MCF 10A (cell line): ENCODE results near the gene ARPC1B. TPM values are rescaled to one million over a fixed set of nuclear protein-coding genes. Genes with fewer than 3 reads are reported as not detected.
"Not testable (repeated sequence)": the region's sequence is repeated elsewhere in the genome, so short reads cannot be mapped to it uniquely, and the experiment has no call there.

ENCODE experiments used
- BruUV-seq: library from RNA; stranded (reverse); fragments of 400-500 nt; replicated peaks from 2 replicates; lab custom pipeline; 2021; lab: Mats Ljungman, UMichigan
- CTCF ChIA-PET: fragments of 300-600 bp; sonication (Branson Sonifier 250); formaldehyde crosslinking; extraction: SDS; loops from one replicate; lab custom pipeline; 2021; ENCODE audit warnings: antibody characterized with exemption, inconsistent platforms; lab: Yijun Ruan, JAX
- POLR2A ChIA-PET: fragments of 300-600, 350-650 bp; sonication (Branson Sonifier 250); formaldehyde crosslinking; extraction: SDS; loops from one replicate; lab custom pipeline; 2020; ENCODE audit warnings: antibody characterized with exemption, inconsistent platforms; lab: Yijun Ruan, JAX
- DNase-seq: peaks from one replicate; pipeline ENCODE4 v3.0.0-alpha.2; 2018; ENCODE audit not compliant: unreplicated experiment
- H3K27ac Mint-ChIP-seq: one replicate; pipeline ENCODE4 v1.8.0; 2022; ENCODE audit warnings: mild to moderate bottlenecking, low read depth, mixed read lengths; ENCODE audit not compliant: unreplicated experiment
- H3K27me3 Mint-ChIP-seq: one replicate; pipeline ENCODE4 v1.8.0; 2022; ENCODE audit warnings: mixed read lengths; ENCODE audit not compliant: insufficient read depth, unreplicated experiment
- H3K36me3 Mint-ChIP-seq: one replicate; pipeline ENCODE4 v1.8.0; 2022; ENCODE audit warnings: mild to moderate bottlenecking, moderate library complexity, mixed read lengths; ENCODE audit not compliant: insufficient read depth, unreplicated experiment
- H3K4me1 Mint-ChIP-seq: one replicate; pipeline ENCODE4 v1.8.0; 2022; ENCODE audit warnings: mixed read lengths; ENCODE audit not compliant: insufficient read depth, unreplicated experiment
- H3K4me3 Mint-ChIP-seq: one replicate; pipeline ENCODE4 v1.8.0; 2022; ENCODE audit warnings: mild to moderate bottlenecking, moderate library complexity, mixed read lengths; ENCODE audit not compliant: unreplicated experiment
- H3K9me3 Mint-ChIP-seq: one replicate; pipeline ENCODE4 v1.8.0; 2022; ENCODE audit warnings: mixed read lengths; ENCODE audit not compliant: unreplicated experiment
- intact Hi-C: fragments of 100-400 bp; cut with micrococcal nuclease; formaldehyde crosslinking; loops from 2 replicates; pipeline ENCODE4 v1.14.1; 2022
- total RNA-seq: library from RNA; stranded (reverse); gene quantifications from 2 replicates; pipeline ENCODE4 v1.2.3, GENCODE V29; 2022
- TF ChIP-seq, protein P1 (sequence below): fragments of 200-600 bp; IDR thresholded peaks from one replicate; pipeline ENCODE4 v1.8.0; 2022; ENCODE audit warnings: antibody characterized with exemption, mild to moderate bottlenecking; ENCODE audit not compliant: unreplicated experiment

The ARPC1B gene
- total RNA-seq, 1 experiment from 2014 or later: 174 TPM

GRCh38 chr7:99355098-99355497, 19.4 kb upstream of the ARPC1B start:
- no TSS peak for BruUV-seq
- CTCF ChIA-PET: interaction anchor here (0.8 kb wide), 1 partner anchor 11 kb away, joined by 3 read pairs; no protein-coding TSS in a partner anchor
- TF ChIP-seq, protein P1, sequence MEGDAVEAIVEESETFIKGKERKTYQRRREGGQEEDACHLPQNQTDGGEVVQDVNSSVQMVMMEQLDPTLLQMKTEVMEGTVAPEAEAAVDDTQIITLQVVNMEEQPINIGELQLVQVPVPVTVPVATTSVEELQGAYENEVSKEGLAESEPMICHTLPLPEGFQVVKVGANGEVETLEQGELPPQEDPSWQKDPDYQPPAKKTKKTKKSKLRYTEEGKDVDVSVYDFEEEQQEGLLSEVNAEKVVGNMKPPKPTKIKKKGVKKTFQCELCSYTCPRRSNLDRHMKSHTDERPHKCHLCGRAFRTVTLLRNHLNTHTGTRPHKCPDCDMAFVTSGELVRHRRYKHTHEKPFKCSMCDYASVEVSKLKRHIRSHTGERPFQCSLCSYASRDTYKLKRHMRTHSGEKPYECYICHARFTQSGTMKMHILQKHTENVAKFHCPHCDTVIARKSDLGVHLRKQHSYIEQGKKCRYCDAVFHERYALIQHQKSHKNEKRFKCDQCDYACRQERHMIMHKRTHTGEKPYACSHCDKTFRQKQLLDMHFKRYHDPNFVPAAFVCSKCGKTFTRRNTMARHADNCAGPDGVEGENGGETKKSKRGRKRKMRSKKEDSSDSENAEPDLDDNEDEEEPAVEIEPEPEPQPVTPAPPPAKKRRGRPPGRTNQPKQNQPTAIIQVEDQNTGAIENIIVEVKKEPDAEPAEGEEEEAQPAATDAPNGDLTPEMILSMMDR: no peak

GRCh38 chr7:99357701-99358490, 16.6 kb upstream of the ARPC1B start:
- CTCF ChIA-PET: interaction anchor here (0.5 to 1.0 kb wide), 3 partner anchors 12 to 61 kb away, joined by 3 read pairs; no protein-coding TSS in a partner anchor
- H3K27me3 Mint-ChIP-seq: no peaks in the 10 kb centered on the region
- no peak overlapping the region for H3K27ac Mint-ChIP-seq

More at GRCh38 chr7:99355098-99355497, 19.4 kb upstream of the ARPC1B start:
- POLR2A ChIA-PET: no interaction called here
- Mint-ChIP-seq H3K9me3 (no peaks in the 10 kb centered on the region), H3K4me1 (no peaks in the 10 kb centered on the region), H3K27me3 (no peaks in the 10 kb centered on the region), H3K36me3 (peaks cover 84% of the 10 kb centered on the region), H3K27ac (no peak overlapping the region), H3K4me3 (no peak overlapping the region)
- intact Hi-C loops: no loop called here
- no peak for DNase-seq

DNA sequence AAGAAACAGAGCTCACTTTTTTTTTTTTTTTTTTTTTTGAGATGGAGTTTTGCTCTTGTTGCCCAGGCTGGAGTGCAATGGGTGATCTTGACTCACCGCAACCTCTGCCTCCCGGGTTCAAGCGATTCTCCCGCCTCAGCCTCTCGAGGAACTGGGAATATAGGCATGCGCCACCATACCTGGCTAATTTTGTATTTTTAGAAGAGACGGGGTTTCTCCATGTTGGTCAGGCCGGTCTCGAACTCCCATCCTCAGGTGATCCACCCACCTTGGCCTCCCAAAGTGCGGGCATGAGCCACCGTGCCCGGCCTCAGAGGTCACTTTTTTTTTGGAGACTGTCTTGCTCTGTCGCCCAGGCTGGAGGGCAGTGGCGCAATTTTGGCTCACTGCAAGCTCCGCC, 16.0 kb upstream of the ARPC1B start:
- H3K27me3 Mint-ChIP-seq, H3K27ac Mint-ChIP-seq, H3K4me3 Mint-ChIP-seq, H3K4me1 Mint-ChIP-seq, BruUV-seq, POLR2A ChIA-PET, intact Hi-C loops, DNase-seq, H3K9me3 Mint-ChIP-seq: not testable (repeated sequence)
- CTCF ChIA-PET: interaction anchor here (1.0 kb wide), 1 partner anchor 11 kb away, joined by 3 read pairs; no protein-coding TSS in a partner anchor
- peaks cover 98% of the 10 kb centered on the region for H3K36me3 Mint-ChIP-seq

More at GRCh38 chr7:99357701-99358490, 16.6 kb upstream of the ARPC1B start:
- BruUV-seq: no TSS peak
- intact Hi-C loops: no loop called here
- Mint-ChIP-seq H3K36me3 (peaks cover 95% of the 10 kb centered on the region), H3K4me3 (no peak overlapping the region), H3K9me3 (no peaks in the 10 kb centered on the region), H3K4me1 (no peaks in the 10 kb centered on the region)
- POLR2A ChIA-PET: interaction anchor here (0.6 to 1.6 kb wide), 3 partner anchors 32 to 142 kb away, joined by 3 to 4 read pairs (median 3); partner anchors contain the start of genes ARPC1A and ZNF394
- no peak for DNase-seq
- TF ChIP-seq, protein P1: no peak

- H3K4me3 Mint-ChIP-seq: no peak overlapping the region
- ChIA-PET CTCF (interaction anchor here (0.5 to 1.3 kb wide), 3 partner anchors 12 to 774 kb away, joined by 3 read pairs; no protein-coding TSS in a partner anchor), POLR2A (interaction anchor here (1.1 kb wide), 1 partner anchor 9 kb away, joined by 4 read pairs; no protein-coding TSS in a partner anchor)
- H3K27ac Mint-ChIP-seq: no peak overlapping the region
- no peaks in the 10 kb centered on the region for H3K9me3 Mint-ChIP-seq
- DNase-seq: no peak
- TF ChIP-seq, protein P1: no peak
- intact Hi-C loops: no loop called here
- H3K27me3 Mint-ChIP-seq: no peaks in the 10 kb centered on the region
- no peaks in the 10 kb centered on the region for H3K4me1 Mint-ChIP-seq
- H3K36me3 Mint-ChIP-seq: peaks cover 98% of the 10 kb centered on the region
- no TSS peak for BruUV-seq
Measured at GRCh38 chr7:99359465-99360154, 14.9 kb upstream of the ARPC1B start.
